K562 (cell line): Measurements from ENCODE around the gene SERINC3. TPM values are rescaled to one million over a fixed set of nuclear protein-coding genes. Genes with fewer than 3 reads are reported as not detected.

Experiments
- ATAC-seq: fragments of 200-7000 bp; cut with Tn5 transposase; 3 replicates; pipeline ENCODE4 v1.9.1; 2020; ENCODE audit warnings: moderate library complexity
- BruUV-seq: library from RNA; stranded (reverse); fragments of 400-500 nt; replicated peaks from 2 replicates; lab custom pipeline; 2021; lab: Mats Ljungman, UMichigan
- CTCF ChIA-PET: fragments of 300-600 bp; formaldehyde crosslinking; extraction: SDS; loops from one replicate; lab custom pipeline; 2021; ENCODE audit warnings: low intra/inter-chr PET ratio; lab: Yijun Ruan, JAX
- POLR2A ChIA-PET: fragments of 300-600, 350-650 bp; sonication (Branson Sonifier 250); formaldehyde crosslinking; extraction: SDS; loops from one replicate; lab custom pipeline; 2021; ENCODE audit warnings: antibody characterized with exemption, inconsistent platforms; lab: Yijun Ruan, JAX
- DNase-seq, 4 experiments: peaks; one replicate each; pipeline versions ENCODE4 v3.0.0 to v3.0.0-alpha.2; 2011 to 2018; ENCODE audit warnings: low spot score in 3 of 4, mixed read lengths in 3 of 4; ENCODE audit errors: extremely low read depth in 1 of 4
- FAIRE-seq: peaks from 2 replicates; lab custom pipeline; 2011; peaks lifted over from hg19 to GRCh38; lab: Jason Lieb, UNC
- H2AFZ ChIP-seq: 2 replicates; pipeline ENCODE4 v1.6.0; 2011; ENCODE audit warnings: low read depth, low read length, control low read depth, inconsistent platforms
- H3K27ac ChIP-seq: fragments of 200-600 bp; 3 replicates; pipeline ENCODE4 v1.8.0; 2011; ENCODE audit warnings: low read depth, mild to moderate bottlenecking, control low read depth, inconsistent platforms, low read length, moderate library complexity, mixed read lengths; ENCODE audit errors: extremely low read depth
- H3K27me3 ChIP-seq, 2 experiments: fragments of 300-600 bp in 1 of 2; 2 replicates in 1 of 2; 3 replicates in 1 of 2; pipeline versions ENCODE4 v1.6.0 to v1.8.0; 2011; ENCODE audit warnings: inconsistent platforms in 2 of 2, low read length in 2 of 2, mild to moderate bottlenecking in 1 of 2, mixed read lengths in 1 of 2, moderate library complexity in 1 of 2; ENCODE audit not compliant: control insufficient read depth in 2 of 2, insufficient read depth in 2 of 2
- H3K36me3 ChIP-seq: fragments of 300-600 bp; 3 replicates; pipeline ENCODE4 v1.8.0; 2011; ENCODE audit warnings: mild to moderate bottlenecking, low read length, inconsistent platforms; ENCODE audit not compliant: control insufficient read depth, insufficient read depth
- H3K4me1 ChIP-seq, 2 experiments: fragments of 200-600 bp in 1 of 2; replicated peaks in 1 of 2; 2 replicates in 1 of 2; 3 replicates in 1 of 2; pipeline versions ENCODE4 v1.5.1 to v1.8.0; 2011; ENCODE audit warnings: inconsistent platforms in 2 of 2, low read length in 2 of 2, mild to moderate bottlenecking in 1 of 2, mixed read lengths in 1 of 2, moderate library complexity in 1 of 2; ENCODE audit not compliant: control insufficient read depth in 2 of 2, insufficient read depth in 2 of 2
- H3K4me2 ChIP-seq: 2 replicates; pipeline ENCODE4 v1.6.1; 2011; ENCODE audit warnings: low read length, control low read depth, inconsistent platforms, mixed read lengths; ENCODE audit not compliant: insufficient read depth
- H3K4me3 ChIP-seq: fragments of 200-600 bp; sonication (generic), shearing (Covaris generic); 2 replicates; pipeline ENCODE4 v1.5.1; 2016; ENCODE audit warnings: control low read depth, inconsistent platforms
- H3K79me2 ChIP-seq: fragments of 200-600 bp; 3 replicates; pipeline ENCODE4 v1.8.0; 2011; ENCODE audit warnings: low read length, inconsistent platforms; ENCODE audit not compliant: control insufficient read depth, insufficient read depth
- H3K9ac ChIP-seq, 2 experiments: 2 replicates each; pipeline versions ENCODE4 v1.6.0 to v1.6.1; 2011; ENCODE audit warnings: low read depth in 2 of 2, low read length in 2 of 2, control low read depth in 1 of 2, inconsistent platforms in 1 of 2, mild to moderate bottlenecking in 1 of 2, mixed read lengths in 1 of 2; ENCODE audit not compliant: insufficient read depth in 1 of 2
- H3K9me1 ChIP-seq: one replicate; pipeline ENCODE4 v1.6.0; 2011; ENCODE audit warnings: inconsistent platforms, mild to moderate bottlenecking, low read length, moderate library complexity; ENCODE audit not compliant: control insufficient read depth, insufficient read depth
- H3K9me3 ChIP-seq: replicated peaks from 2 replicates; pipeline ENCODE4 v1.5.1; 2011; ENCODE audit warnings: low read depth, low read length, inconsistent platforms; ENCODE audit not compliant: control insufficient read depth, insufficient read depth
- H4K20me1 ChIP-seq: replicated peaks from 2 replicates; pipeline ENCODE4 v1.6.1; 2011; ENCODE audit warnings: low read length, inconsistent platforms, mixed read lengths; ENCODE audit not compliant: control insufficient read depth, insufficient read depth
- CCNT2 ChIP-seq: IDR thresholded peaks from 2 replicates; pipeline ENCODE4 v1.6.1; 2011; ENCODE audit warnings: borderline replicate concordance, low read depth, mild to moderate bottlenecking, moderate library complexity, mixed read lengths, low read length; ENCODE audit not compliant: insufficient read length; ENCODE audit errors: extremely low read depth
- ELF1 ChIP-seq: fragments of 200-800 bp; sonication (Bioruptor generic); IDR thresholded peaks from 2 replicates; pipeline ENCODE4 v1.6.1; 2016; ENCODE audit warnings: missing genetic modification characterization, missing compliant biosample characterization
- EP400 ChIP-seq: fragments of 450-650 bp; IDR thresholded peaks from 2 replicates; pipeline ENCODE4 v1.6.1; 2017; ENCODE audit warnings: antibody characterized with exemption, mild to moderate bottlenecking, moderate library complexity
- GABPB2 ChIP-seq: fragments of 250-450 bp; sonication (Bioruptor Pico); conservative IDR thresholded peaks from 2 replicates; pipeline ENCODE4 v1.5.1; 2021; ENCODE audit warnings: mild to moderate bottlenecking
- KLF1 ChIP-seq: fragments of 450-650 bp; IDR thresholded peaks from 2 replicates; pipeline ENCODE4 v1.6.1; 2016; ENCODE audit warnings: missing genetic modification characterization, missing compliant biosample characterization
- PHF21A ChIP-seq: fragments of 450-650 bp; IDR thresholded peaks from 2 replicates; pipeline ENCODE4 v1.6.1; 2017; ENCODE audit warnings: low read depth, borderline replicate concordance
- SMAD4 ChIP-seq: fragments of 250-450 bp; sonication (Bioruptor Pico); conservative IDR thresholded peaks from 2 replicates; pipeline ENCODE4 v1.8.0; 2021; ENCODE audit warnings: inconsistent platforms, mild to moderate bottlenecking, moderate library complexity
- STAT5A ChIP-seq: IDR thresholded peaks from 2 replicates; pipeline ENCODE4 v1.6.1; 2012; ENCODE audit warnings: low read length, inconsistent platforms, borderline replicate concordance
- TGIF2 ChIP-seq: sonication (generic); formaldehyde crosslinking; IDR thresholded peaks from 2 replicates; pipeline ENCODE4 v1.8.1; 2022; ENCODE audit warnings: mild to moderate bottlenecking, missing genetic modification reagents, moderate library complexity
- TOE1 ChIP-seq, 2 experiments: fragments of 450-650 bp in 1 of 2; sonication (generic) in 1 of 2; formaldehyde crosslinking in 1 of 2; IDR thresholded peaks; 2 replicates each; pipeline versions ENCODE4 v1.7.1 to v1.8.0; 2016 to 2022; ENCODE audit warnings: borderline replicate concordance in 2 of 2, mild to moderate bottlenecking in 2 of 2, antibody characterized with exemption in 1 of 2, inconsistent platforms in 1 of 2, low read depth in 1 of 2, missing genetic modification reagents in 1 of 2, moderate library complexity in 1 of 2
- ZKSCAN8 ChIP-seq: fragments of 200-800 bp; sonication (Bioruptor generic); IDR thresholded peaks from 2 replicates; pipeline ENCODE4 v1.6.1; 2016; ENCODE audit warnings: missing genetic modification characterization, missing compliant biosample characterization
- ZNF398 ChIP-seq: fragments of 250-450 bp; sonication (Bioruptor Pico); IDR thresholded peaks from 2 replicates; pipeline ENCODE4 v1.8.0; 2021; ENCODE audit warnings: moderate library complexity, mild to moderate bottlenecking, inconsistent platforms
- ZNF449 ChIP-seq: fragments of 250-450 bp; sonication (Bioruptor Pico); IDR thresholded peaks from 2 replicates; pipeline ENCODE4 v1.8.0; 2022; ENCODE audit warnings: moderate library complexity, mild to moderate bottlenecking, inconsistent platforms
- ZNF699 ChIP-seq: fragments of 250-450 bp; sonication (Bioruptor Pico); IDR thresholded peaks from 2 replicates; pipeline ENCODE4 v1.8.0; 2021; ENCODE audit warnings: mild to moderate bottlenecking, moderate library complexity; ENCODE audit not compliant: insufficient replicate concordance
- WGBS: fragments of 100-300 bp; shearing (Covaris generic); methylation state at CpG from one replicate; pipeline ENCODE4 v1.1.6; 2016; ENCODE audit warnings: low coverage, mixed read lengths; ENCODE audit not compliant: insufficient coverage; ENCODE audit errors: missing lambda C conversion rate; 5-methylcytosine and 5-hydroxymethylcytosine counted together
- in situ Hi-C: fragments of 300-500 bp; cut with MboI; formaldehyde crosslinking; loops from 4 replicates; pipeline ENCODE4 v1.15.0; 2018; ENCODE audit warnings: inconsistent platforms, mixed read lengths
- intact Hi-C: fragments of 100-400 bp; cut with micrococcal nuclease; formaldehyde crosslinking; loops from 2 replicates; pipeline ENCODE4 v1.14.2; 2022
- polyA plus RNA-seq, 8 experiments: library from polyadenylated mRNA; depleted of rRNA in 4 of 8; stranded (reverse) in 5 of 8; unstranded in 3 of 8; fragments of >200 nt; fragmentation: Nextera tagmentation in 2 of 8; fragmentation: Illumina TruSeq in 1 of 8; extraction: Ambion mirVana in 2 of 8; extraction: Trizol in 1 of 8; gene quantifications; 2 replicates each; pipeline versions ENCODE4 v1.2.1 to v1.2.3, GENCODE V29; 2011 to 2014; ENCODE audit warnings: inconsistent platforms in 1 of 8, missing spikeins in 1 of 8
- total RNA-seq, 7 experiments: library from RNA; depleted of rRNA in 6 of 7; stranded (reverse); fragments of >200 nt in 6 of 7; fragmentation: Illumina TruSeq in 2 of 7; extraction: Trizol in 2 of 7; gene quantifications; 2 replicates each; pipeline versions ENCODE4 v1.2.1 to v1.2.3, GENCODE V29; 2011 to 2021; ENCODE audit warnings: low replicate concordance in 1 of 7
- TF ChIP-seq, protein P1 (sequence below): fragments of 450-650 bp; conservative IDR thresholded peaks from 2 replicates; pipeline ENCODE4 v1.6.1; 2016; ENCODE audit warnings: missing genetic modification characterization, low read depth, mild to moderate bottlenecking, missing compliant biosample characterization, moderate library complexity

SERINC3 gene
- total and polyA plus RNA-seq, 9 of the 15 experiments (the other 6 are each of a cell fraction or from before 2014, with no cell fraction given) = 24.7 to 107 (median 48.8) TPM

GRCh38 chr20:44475694-44476560 is 45.9 kb downstream of the SERINC3 start, which contains the start of gene TTPAL:
Gene TTPAL (plus strand): TSS chr20:44475874. CDS start chr20:44480000, 4,126 bp downstream.
- under 1% methylated on average over 29 of the region's 55 CpGs for WGBS
- H3K4me2 ChIP-seq = peak within 1 kb of the TSS; percentile 87
- CTCF ChIA-PET = interaction anchor here (1.9 kb wide), 1 partner anchor 134 kb away, joined by 14 read pairs; no protein-coding TSS in a partner anchor
- peaks cover 17 to 22% of the 10 kb centered on the region in 2 experiments; a peak in 4 of 5 replicates for H3K4me1 ChIP-seq
- POLR2A ChIA-PET = interaction anchor here (0.5 to 1.6 kb wide), 6 partner anchors 9 to 203 kb away, joined by 3 to 7 read pairs (median 4); partner anchors contain the start of gene SERINC3
- H3K9ac ChIP-seq = peak within 1 kb of the TSS; percentile 77 to 94
- H3K4me3 ChIP-seq = peak within 1 kb of the TSS; percentile 68
- no peaks in the 10 kb centered on the region; a peak in 1 of 5 replicates for H3K27me3 ChIP-seq
- H2AFZ ChIP-seq = peak within 1 kb of the TSS; percentile 87
- H3K27ac ChIP-seq = peak within 1 kb of the TSS; percentile 77
- TSS peak; percentile 69 for BruUV-seq
- H3K36me3 ChIP-seq = peaks cover 7% of the 10 kb centered on the region; the same call in 1 of the 3 replicates
- ATAC-seq (peak; percentile 98), DNase-seq (peak; percentile 94 to 98 (median 96)), FAIRE-seq (peak; percentile 89)
- H3K79me2 ChIP-seq = peaks cover 14% of the 10 kb centered on the region; the same call in 1 of the 3 replicates
- in situ Hi-C loops = no loop called here
- no peaks in the 10 kb centered on the region for H3K9me1 ChIP-seq
- H4K20me1 ChIP-seq = no peaks in the 10 kb centered on the region
- intact Hi-C loops = loop anchor here (2.0 kb wide), 1 partner anchor 135 kb away; no protein-coding TSS in a partner anchor
- no peaks in the 10 kb centered on the region for H3K9me3 ChIP-seq
- TF ChIP-seq EP400 = peak; percentile 67; the same call in 1 of the 2 replicates
- no peak for TF ChIP-seq ZNF699 (CRISPR knock-in tag)
- no peak for TF ChIP-seq TGIF2 (CRISPR knock-in tag)
- TF ChIP-seq ZKSCAN8 (CRISPR knock-in tag) = no peak
- no peak for TF ChIP-seq STAT5A
- no peak for TF ChIP-seq ZNF398 (CRISPR knock-in tag)
- TF ChIP-seq, protein P1, sequence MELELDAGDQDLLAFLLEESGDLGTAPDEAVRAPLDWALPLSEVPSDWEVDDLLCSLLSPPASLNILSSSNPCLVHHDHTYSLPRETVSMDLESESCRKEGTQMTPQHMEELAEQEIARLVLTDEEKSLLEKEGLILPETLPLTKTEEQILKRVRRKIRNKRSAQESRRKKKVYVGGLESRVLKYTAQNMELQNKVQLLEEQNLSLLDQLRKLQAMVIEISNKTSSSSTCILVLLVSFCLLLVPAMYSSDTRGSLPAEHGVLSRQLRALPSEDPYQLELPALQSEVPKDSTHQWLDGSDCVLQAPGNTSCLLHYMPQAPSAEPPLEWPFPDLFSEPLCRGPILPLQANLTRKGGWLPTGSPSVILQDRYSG (tag) = no peak
- no peak; the same call in none of the 2 replicates for TF ChIP-seq ELF1 (tag)
- no peak for TF ChIP-seq SMAD4 (CRISPR knock-in tag)
- no peak for TF ChIP-seq ZNF449
- TF ChIP-seq PHF21A = no peak
- TF ChIP-seq TOE1 (IDR thresholded peaks at IDR 0.05; ENCODE audit: borderline replicate concordance) = no peak
- TF ChIP-seq TOE1 (CRISPR knock-in tag; IDR thresholded peaks at IDR 0.05; ENCODE audit: borderline replicate concordance, low read depth) = no peak
- TF ChIP-seq KLF1 (tag) = peak; percentile 90
- peak; percentile 90 for TF ChIP-seq CCNT2
- TF ChIP-seq GABPB2 = no peak
